ENCODE results near the gene FRMD6.

DNA sequence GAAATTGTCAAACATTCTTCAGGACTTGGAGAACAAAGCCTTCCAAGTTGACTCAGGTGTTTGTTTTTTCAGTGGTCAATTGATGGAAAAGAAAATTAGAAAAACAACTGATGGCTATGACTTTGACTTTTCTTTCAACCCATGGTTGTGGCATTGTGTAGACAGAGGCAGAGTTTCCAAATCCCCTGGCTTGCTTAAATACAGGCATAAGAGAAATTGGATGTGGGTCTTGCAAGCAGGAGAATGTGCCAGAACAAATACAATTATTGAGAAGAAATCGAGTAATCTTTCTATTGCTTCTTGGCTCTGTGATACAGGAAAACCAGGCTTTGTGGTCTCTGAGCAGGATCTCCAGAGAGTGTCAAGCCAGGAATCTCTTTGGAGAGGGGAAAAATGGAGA lies 40.9 kb upstream of the FRMD6 start:
- TF ChIP-seq, protein P1, sequence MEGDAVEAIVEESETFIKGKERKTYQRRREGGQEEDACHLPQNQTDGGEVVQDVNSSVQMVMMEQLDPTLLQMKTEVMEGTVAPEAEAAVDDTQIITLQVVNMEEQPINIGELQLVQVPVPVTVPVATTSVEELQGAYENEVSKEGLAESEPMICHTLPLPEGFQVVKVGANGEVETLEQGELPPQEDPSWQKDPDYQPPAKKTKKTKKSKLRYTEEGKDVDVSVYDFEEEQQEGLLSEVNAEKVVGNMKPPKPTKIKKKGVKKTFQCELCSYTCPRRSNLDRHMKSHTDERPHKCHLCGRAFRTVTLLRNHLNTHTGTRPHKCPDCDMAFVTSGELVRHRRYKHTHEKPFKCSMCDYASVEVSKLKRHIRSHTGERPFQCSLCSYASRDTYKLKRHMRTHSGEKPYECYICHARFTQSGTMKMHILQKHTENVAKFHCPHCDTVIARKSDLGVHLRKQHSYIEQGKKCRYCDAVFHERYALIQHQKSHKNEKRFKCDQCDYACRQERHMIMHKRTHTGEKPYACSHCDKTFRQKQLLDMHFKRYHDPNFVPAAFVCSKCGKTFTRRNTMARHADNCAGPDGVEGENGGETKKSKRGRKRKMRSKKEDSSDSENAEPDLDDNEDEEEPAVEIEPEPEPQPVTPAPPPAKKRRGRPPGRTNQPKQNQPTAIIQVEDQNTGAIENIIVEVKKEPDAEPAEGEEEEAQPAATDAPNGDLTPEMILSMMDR (IDR thresholded peaks at IDR 0.05) = no peak
- no peak for TF ChIP-seq POLR2A (IDR thresholded peaks at IDR 0.05)

Data from right lobe of liver (tissue), 4 donors.